Measurements from ENCODE around the gene EIF5B. TPM values are rescaled to one million over a fixed set of nuclear protein-coding genes. Genes with fewer than 3 reads are reported as not detected.
A peak's percentile ranks its signal among the peaks of the same experiment; 100 is the strongest.
"Not testable (repeated sequence)": the region's sequence is repeated elsewhere in the genome, so short reads cannot be mapped to it uniquely, and the experiment has no call there.

Gene EIF5B
- total RNA-seq, 1 experiment from 2014 or later: 58.1 TPM

GRCh38 chr2:99299580-99299979, 37.6 kb upstream of the EIF5B start:
- Histone ChIP-seq H4K8ac (replicated peaks; ENCODE audit: insufficient read length, low read depth, low read length) (no peak overlapping the region), H2BK12ac (ENCODE audit: insufficient read length, low read depth, low read length) (no peak overlapping the region), H2BK15ac (ENCODE audit: low read depth, low read length) (no peak overlapping the region), H3K9ac (ENCODE audit: extremely low read depth, insufficient read length, low read length) (no peak overlapping the region), H3K14ac (ENCODE audit: insufficient read depth, low read length) (no peak overlapping the region), H2BK120ac (ENCODE audit: low read depth, low read length, poor library complexity, severe bottlenecking) (no peak overlapping the region), H3K27me3 (ENCODE audit: insufficient read depth, low read length) (no peaks in the 10 kb centered on the region), H3K79me1 (ENCODE audit: insufficient read depth, low read depth, low read length, poor library complexity, severe bottlenecking) (no peaks in the 10 kb centered on the region), H3K23me2 (ENCODE audit: insufficient read length, low read depth, low read length, poor library complexity, severe bottlenecking) (no peaks in the 10 kb centered on the region), H2AK5ac (ENCODE audit: insufficient read length, low read length) (no peak overlapping the region), H4K20me1 (ENCODE audit: control insufficient read depth, insufficient read depth, insufficient read length) (no peaks in the 10 kb centered on the region), H3K4me2 (ENCODE audit: insufficient read depth, insufficient read length, low read length) (no peak overlapping the region), H2BK20ac (ENCODE audit: low read depth, low read length, poor library complexity, severe bottlenecking) (no peak overlapping the region), H3T11ph (ENCODE audit: low read length) (no peak overlapping the region), H3K18ac (ENCODE audit: insufficient read length, low read depth, low read length) (no peak overlapping the region), H3K79me2 (ENCODE audit: insufficient read depth, low read length) (no peaks in the 10 kb centered on the region), H3K9me3 (ENCODE audit: control insufficient read depth, low read depth, low read length) (no peaks in the 10 kb centered on the region), H4K5ac (ENCODE audit: insufficient read length, low read depth, low read length) (no peak overlapping the region), H4K91ac (ENCODE audit: insufficient read length, low read depth, low read length) (no peak overlapping the region), H3K27ac (ENCODE audit: insufficient read length, low read depth, low read length) (no peak overlapping the region), H2BK5ac (ENCODE audit: insufficient read length, low read length) (no peak overlapping the region), H3K23ac (ENCODE audit: insufficient read length, low read depth, low read length) (no peak overlapping the region), H3K4ac (ENCODE audit: low read depth, low read length) (no peak overlapping the region), H3K56ac (ENCODE audit: insufficient read length, low read depth, low read length) (no peak overlapping the region), H2AFZ (ENCODE audit: low read length) (no peak overlapping the region), H3K4me1 (ENCODE audit: insufficient read depth, low read length) (no peaks in the 10 kb centered on the region)
- no peaks in the 10 kb centered on the region for H3K4me1 Mint-ChIP-seq
- peaks cover 0 to 3% (median 0%) of the 10 kb centered on the region in 3 experiments; a peak in 3 of 7 replicates for H3K36me3 Mint-ChIP-seq (ENCODE audit: insufficient read depth in 1 of 3, low read depth in 3 of 3)
- DNase-seq: no peak
- H3K4me3 Mint-ChIP-seq: no peak overlapping the region
- 100% methylated on average over 2 of the region's 7 CpGs for WGBS (ENCODE audit: extremely low coverage, insufficient read length, low lambda C conversion rate)
- no peak for TF ChIP-seq CTCF (conservative IDR thresholded peaks at IDR 0.05)
- H3K27ac Mint-ChIP-seq: no peak overlapping the region
- no peaks in the 10 kb centered on the region for H3K27me3 Mint-ChIP-seq (ENCODE audit: low read depth)
- H3K9me3 Mint-ChIP-seq: no peaks in the 10 kb centered on the region; a peak in 1 of 5 replicates

GRCh38 chr2:99301097-99301496, 36.1 kb upstream of the EIF5B start, which contains the start of gene LYG1:
Gene LYG1, minus strand, starts transcription at chr2:99301197. Its CDS starts 5,527 bp downstream, at chr2:99295670.
- not testable (repeated sequence) for H3K14ac ChIP-seq (ENCODE audit: insufficient read depth, low read length); H2BK15ac ChIP-seq (ENCODE audit: low read depth, low read length); H3K9me3 ChIP-seq (ENCODE audit: control insufficient read depth, low read depth, low read length); H3K4me1 Mint-ChIP-seq; H3K79me2 ChIP-seq (ENCODE audit: insufficient read depth, low read length); H3K18ac ChIP-seq (ENCODE audit: insufficient read length, low read depth, low read length); H3T11ph ChIP-seq (ENCODE audit: low read length); H3K4me2 ChIP-seq (ENCODE audit: insufficient read depth, insufficient read length, low read length); H2AFZ ChIP-seq (ENCODE audit: low read length); H3K4ac ChIP-seq (ENCODE audit: low read depth, low read length); H3K27ac Mint-ChIP-seq; H3K27me3 ChIP-seq (ENCODE audit: insufficient read depth, low read length); H4K5ac ChIP-seq (ENCODE audit: insufficient read length, low read depth, low read length); H2BK120ac ChIP-seq (ENCODE audit: low read depth, low read length, poor library complexity, severe bottlenecking); H3K27me3 Mint-ChIP-seq (ENCODE audit: low read depth); H3K36me3 Mint-ChIP-seq (ENCODE audit: insufficient read depth in 1 of 3, low read depth in 3 of 3); H3K27ac ChIP-seq (ENCODE audit: insufficient read length, low read depth, low read length); H3K23ac ChIP-seq (ENCODE audit: insufficient read length, low read depth, low read length); H4K20me1 ChIP-seq (ENCODE audit: control insufficient read depth, insufficient read depth, insufficient read length); H3K23me2 ChIP-seq (ENCODE audit: insufficient read length, low read depth, low read length, poor library complexity, severe bottlenecking); H3K4me3 Mint-ChIP-seq; H4K91ac ChIP-seq (ENCODE audit: insufficient read length, low read depth, low read length); H3K56ac ChIP-seq (ENCODE audit: insufficient read length, low read depth, low read length); H2BK12ac ChIP-seq (ENCODE audit: insufficient read length, low read depth, low read length); DNase-seq; H2AK5ac ChIP-seq (ENCODE audit: insufficient read length, low read length); H2BK5ac ChIP-seq (ENCODE audit: insufficient read length, low read length); H2BK20ac ChIP-seq (ENCODE audit: low read depth, low read length, poor library complexity, severe bottlenecking); H3K79me1 ChIP-seq (ENCODE audit: insufficient read depth, low read depth, low read length, poor library complexity, severe bottlenecking); H3K9me3 Mint-ChIP-seq; H3K4me1 ChIP-seq (ENCODE audit: insufficient read depth, low read length); H4K8ac ChIP-seq (replicated peaks; ENCODE audit: insufficient read length, low read depth, low read length)
- peak within 1 kb of the TSS; percentile 14 for H3K9ac ChIP-seq (ENCODE audit: extremely low read depth, insufficient read length, low read length)
- WGBS (ENCODE audit: extremely low coverage, insufficient read length, low lambda C conversion rate): no CpG with 5 or more reads among the region's 2 CpGs
